H1 (cell line): ENCODE results near the gene OSBP2. TPM values are rescaled to one million over a fixed set of nuclear protein-coding genes. Genes with fewer than 3 reads are reported as not detected.

Experiments used
- CTCF ChIA-PET: fragments of 300-600 bp; sonication (Branson Sonifier 250); formaldehyde crosslinking; loops from one replicate; lab custom pipeline; 2021; ENCODE audit not compliant: partially characterized antibody; lab: Charles Lee
- POLR2A ChIA-PET: fragments of 300-600 bp; sonication (Branson Sonifier 250); formaldehyde crosslinking; loops from one replicate; lab custom pipeline; 2021; ENCODE audit warnings: inconsistent platforms; ENCODE audit not compliant: partially characterized antibody; lab: Charles Lee
- DNase-seq, 2 experiments: peaks; one replicate each; pipeline versions ENCODE4 v3.0.0 to v3.0.0-alpha.2; 2010 to 2022; ENCODE audit warnings: low spot score in 2 of 2, low read depth in 1 of 2, mixed read lengths in 1 of 2
- FAIRE-seq: peaks from 2 replicates; lab custom pipeline; 2011; peaks lifted over from hg19 to GRCh38; lab: Jason Lieb, UNC
- H2AFZ ChIP-seq: 2 replicates; pipeline ENCODE4 v1.8.1; 2012; ENCODE audit warnings: low read length, inconsistent platforms
- H2AK5ac ChIP-seq: 2 replicates; pipeline ENCODE4 v1.6.1; 2013; ENCODE audit warnings: low read depth, low read length
- H2BK120ac ChIP-seq: replicated peaks from 2 replicates; pipeline ENCODE3; 2013; ENCODE audit warnings: low read depth, low read length, inconsistent platforms
- H2BK12ac ChIP-seq: 2 replicates; pipeline ENCODE4 v1.6.1; 2013; ENCODE audit warnings: low read depth, low read length
- H2BK15ac ChIP-seq: 2 replicates; pipeline ENCODE4 v1.6.1; 2013; ENCODE audit warnings: low read length
- H2BK20ac ChIP-seq: 2 replicates; pipeline ENCODE4 v1.6.1; 2013; ENCODE audit warnings: low read length
- H2BK5ac ChIP-seq: 2 replicates; pipeline ENCODE4 v1.6.1; 2013; ENCODE audit warnings: low read depth, low read length
- H3K14ac ChIP-seq: 2 replicates; pipeline ENCODE4 v1.6.1; 2013; ENCODE audit warnings: inconsistent platforms; ENCODE audit not compliant: insufficient read length
- H3K18ac ChIP-seq: 2 replicates; pipeline ENCODE4 v1.6.1; 2013; ENCODE audit warnings: low read length; ENCODE audit errors: extremely low read depth
- H3K23ac ChIP-seq: 2 replicates; pipeline ENCODE4 v1.6.1; 2013; ENCODE audit warnings: inconsistent platforms; ENCODE audit not compliant: insufficient read length
- H3K23me2 ChIP-seq: 2 replicates; pipeline ENCODE4 v1.6.1; 2013; ENCODE audit warnings: low read depth, low read length
- H3K27ac ChIP-seq: 2 replicates; pipeline ENCODE4 v1.6.1; 2011; ENCODE audit warnings: low read depth, low read length, inconsistent platforms
- H3K27me3 ChIP-seq, 4 experiments: replicated peaks in 1 of 4; 1 replicate in 1 of 4; 2 replicates in 3 of 4; pipeline versions ENCODE4 v1.6.1 to v1.8.1; 2011 to 2013; ENCODE audit warnings: low read length in 3 of 4, mild to moderate bottlenecking in 3 of 4, inconsistent platforms in 2 of 4, mixed read lengths in 2 of 4, moderate library complexity in 1 of 4; ENCODE audit not compliant: control insufficient read depth in 3 of 4, insufficient read depth in 3 of 4; ENCODE audit errors: extremely low read depth in 1 of 4
- H3K36me3 ChIP-seq, 4 experiments: 2 replicates each; pipeline versions ENCODE4 v1.6.1 to v1.8.1; 2011 to 2013; ENCODE audit warnings: mild to moderate bottlenecking in 4 of 4, low read length in 3 of 4, moderate library complexity in 2 of 4, control low read depth in 1 of 4, inconsistent platforms in 1 of 4; ENCODE audit not compliant: insufficient read depth in 4 of 4, control insufficient read depth in 2 of 4
- H3K4ac ChIP-seq: replicated peaks from 2 replicates; pipeline ENCODE3; 2013; ENCODE audit warnings: low read length, low read depth, mixed read lengths, inconsistent platforms; ENCODE audit not compliant: insufficient read length
- H3K4me1 ChIP-seq, 4 experiments: replicated peaks in 1 of 4; 1 replicate in 1 of 4; 2 replicates in 3 of 4; pipeline versions ENCODE4 v1.6.1 to v1.8.1; 2011 to 2013; ENCODE audit warnings: low read length in 3 of 4, inconsistent platforms in 2 of 4, mixed read lengths in 1 of 4; ENCODE audit not compliant: insufficient read depth in 4 of 4, control insufficient read depth in 3 of 4
- H3K4me2 ChIP-seq, 2 experiments: 2 replicates each; pipeline versions ENCODE4 v1.6.1 to v1.8.1; 2011 to 2013; ENCODE audit warnings: low read depth in 2 of 2, low read length in 2 of 2, control low read depth in 1 of 2, inconsistent platforms in 1 of 2, mild to moderate bottlenecking in 1 of 2; ENCODE audit not compliant: insufficient read depth in 1 of 2
- H3K4me3 ChIP-seq, 4 experiments: fragments of 200-600, 300-600 bp in 1 of 4; sonication (generic), shearing (Covaris generic), sonication (Bioruptor Twin) in 1 of 4; 2 replicates each; pipeline versions ENCODE4 v1.5.1 to v1.8.1; 2011 to 2016; ENCODE audit warnings: low read length in 4 of 4, low read depth in 3 of 4, control low read depth in 2 of 4, inconsistent platforms in 2 of 4, mild to moderate bottlenecking in 2 of 4, mixed read lengths in 1 of 4, moderate library complexity in 1 of 4; ENCODE audit not compliant: insufficient read depth in 2 of 4; ENCODE audit errors: extremely low read depth in 1 of 4
- H3K56ac ChIP-seq: replicated peaks from 2 replicates; pipeline ENCODE3; 2013; ENCODE audit warnings: low read depth, mild to moderate bottlenecking, mixed read lengths, low read length, inconsistent platforms; ENCODE audit not compliant: insufficient read length
- H3K79me1 ChIP-seq: 2 replicates; pipeline ENCODE4 v1.6.1; 2013; ENCODE audit warnings: low read depth, low read length, control low read depth
- H3K79me2 ChIP-seq, 2 experiments: 2 replicates each; pipeline versions ENCODE4 v1.6.1 to v1.8.1; 2012 to 2013; ENCODE audit warnings: low read length in 2 of 2, mild to moderate bottlenecking in 2 of 2, inconsistent platforms in 1 of 2; ENCODE audit not compliant: insufficient read depth in 2 of 2, control insufficient read depth in 1 of 2
- H3K9ac ChIP-seq, 4 experiments: replicated peaks in 1 of 4; 1 replicate in 1 of 4; 2 replicates in 3 of 4; pipeline versions ENCODE4 v1.6.1 to v1.8.1; 2011 to 2013; ENCODE audit warnings: low read depth in 3 of 4, low read length in 3 of 4, control low read depth in 2 of 4, mild to moderate bottlenecking in 2 of 4, moderate library complexity in 2 of 4, inconsistent platforms in 1 of 4; ENCODE audit errors: extremely low read depth in 1 of 4
- H3K9me3 ChIP-seq, 2 experiments: 2 replicates each; pipeline versions ENCODE4 v1.6.1 to v1.8.1; 2012 to 2013; ENCODE audit warnings: mild to moderate bottlenecking in 2 of 2, moderate library complexity in 2 of 2, control low read depth in 1 of 2, inconsistent platforms in 1 of 2, low read depth in 1 of 2, low read length in 1 of 2, mixed read lengths in 1 of 2; ENCODE audit not compliant: insufficient read depth in 2 of 2
- H4K20me1 ChIP-seq, 2 experiments: replicated peaks in 1 of 2; 2 replicates each; pipeline versions ENCODE3 to v1.8.1; 2011 to 2013; ENCODE audit warnings: inconsistent platforms in 2 of 2, low read length in 2 of 2, mild to moderate bottlenecking in 1 of 2; ENCODE audit not compliant: insufficient read depth in 2 of 2, control insufficient read depth in 1 of 2
- H4K5ac ChIP-seq: 2 replicates; pipeline ENCODE4 v1.6.1; 2013; ENCODE audit warnings: low read length, low read depth, mixed read lengths, inconsistent platforms; ENCODE audit not compliant: insufficient read length
- H4K8ac ChIP-seq: 2 replicates; pipeline ENCODE4 v1.8.0; 2013; ENCODE audit warnings: mild to moderate bottlenecking, moderate library complexity, low read length, inconsistent platforms; ENCODE audit not compliant: insufficient read depth; ENCODE audit errors: extremely low read depth
- H4K91ac ChIP-seq: replicated peaks from 2 replicates; pipeline ENCODE3; 2013; ENCODE audit warnings: low read length, mixed read lengths, inconsistent platforms; ENCODE audit not compliant: insufficient read length
- CEBPB ChIP-seq: IDR thresholded peaks from 2 replicates; pipeline ENCODE4 v1.6.1; 2012; ENCODE audit warnings: low read depth, low read length
- CTBP2 ChIP-seq: IDR thresholded peaks from 2 replicates; pipeline ENCODE4 v1.7.0; 2011; ENCODE audit warnings: borderline replicate concordance, mild to moderate bottlenecking, moderate library complexity, mixed read lengths, low read length; ENCODE audit not compliant: insufficient read depth, insufficient read length
- EGR1 ChIP-seq: IDR thresholded peaks from 2 replicates; pipeline ENCODE4 v1.6.1; 2011; ENCODE audit warnings: low read depth, low read length, borderline replicate concordance
- GABPA ChIP-seq: IDR thresholded peaks from 2 replicates; pipeline ENCODE4 v1.6.1; 2011; ENCODE audit warnings: mild to moderate bottlenecking, low read length, moderate library complexity, borderline replicate concordance; ENCODE audit not compliant: insufficient read depth
- HDAC2 ChIP-seq, 2 experiments: fragments of 300-600 bp in 1 of 2; sonication (generic) in 1 of 2; IDR thresholded peaks; 2 replicates each; pipeline ENCODE4 v1.6.1; 2011 to 2012; ENCODE audit warnings: low read depth in 2 of 2, low read length in 2 of 2, mild to moderate bottlenecking in 2 of 2, moderate library complexity in 2 of 2, borderline replicate concordance in 1 of 2, inconsistent platforms in 1 of 2
- KDM1A ChIP-seq: fragments of 200-600, 300-600 bp; sonication (generic); IDR thresholded peaks from 2 replicates; pipeline ENCODE4 v1.7.1; 2016; ENCODE audit warnings: mild to moderate bottlenecking, low read length, borderline replicate concordance
- KDM4A ChIP-seq: IDR thresholded peaks from one replicate; pipeline ENCODE4 v1.7.1; 2012; ENCODE audit warnings: low read depth, mild to moderate bottlenecking, moderate library complexity, low read length, inconsistent platforms; ENCODE audit not compliant: severe bottlenecking
- POU5F1 ChIP-seq: IDR thresholded peaks from 2 replicates; pipeline ENCODE4 v1.6.1; 2011; ENCODE audit warnings: low read depth, mild to moderate bottlenecking, low read length, moderate library complexity
- RFX5 ChIP-seq: IDR thresholded peaks from 2 replicates; pipeline ENCODE4 v1.6.1; 2011; ENCODE audit warnings: low read depth, low read length, improper control_type of control experiment, borderline replicate concordance
- SIN3A ChIP-seq, 2 experiments: IDR thresholded peaks in 1 of 2; conservative IDR thresholded peaks in 1 of 2; 2 replicates each; pipeline ENCODE4 v1.6.1; 2011 to 2012; ENCODE audit warnings: low read length in 2 of 2, improper control_type of control experiment in 1 of 2, low read depth in 1 of 2, mild to moderate bottlenecking in 1 of 2
- SIRT6 ChIP-seq: IDR thresholded peaks from one replicate; pipeline ENCODE4 v1.7.1; 2012; ENCODE audit warnings: low read length, inconsistent platforms
- TAF1 ChIP-seq: IDR thresholded peaks from 2 replicates; pipeline ENCODE4 v1.6.1; 2011; ENCODE audit warnings: mild to moderate bottlenecking, low read depth, low read length
- TAF7 ChIP-seq: optimal IDR thresholded peaks from 2 replicates; pipeline ENCODE3; 2011; ENCODE audit warnings: low read depth, mild to moderate bottlenecking, inconsistent platforms, low read length, moderate library complexity, borderline replicate concordance
- whole genome bisulfite sequencing, 2 experiments: shearing (Covaris generic) in 1 of 2; methylation state at CpG; one replicate each; pipeline versions ENCODE4 v1.1.6 to v1.1.7; 2013 to 2015; ENCODE audit warnings: low lambda C conversion rate in 2 of 2, mixed read lengths in 2 of 2, inconsistent platforms in 1 of 2, low coverage in 1 of 2, missing lambda C conversion rate in 1 of 2; ENCODE audit not compliant: insufficient replicate concordance in 2 of 2, insufficient coverage in 1 of 2, insufficient read length in 1 of 2; ENCODE audit errors: extremely low coverage in 1 of 2, missing lambda C conversion rate in 1 of 2; 5-methylcytosine and 5-hydroxymethylcytosine counted together
- polyA plus RNA-seq, 7 experiments: library from polyadenylated mRNA; depleted of rRNA in 3 of 7; stranded (reverse) in 5 of 7; unstranded in 2 of 7; fragments of >200 nt in 5 of 7; fragments of 200-250 nt in 2 of 7; gene quantifications; 1 replicate in 5 of 7; 2 replicates in 1 of 7; 4 replicates in 1 of 7; pipeline versions ENCODE4 v1.2.1 to v1.2.3, GENCODE V29; 2011 to 2013; ENCODE audit warnings: missing spikeins in 2 of 7, mixed read lengths in 2 of 7
- total RNA-seq: library from RNA; stranded (reverse); fragmentation: NEBNext Ultra II Directional; extraction: Animal tissue kit (Norgen Biotek cat#: 25700); gene quantifications from 2 replicates; pipeline ENCODE4 v1.2.1, GENCODE V29; 2021

The OSBP2 gene
- total and polyA plus RNA-seq, 2 of the 8 experiments (the other 6 are each of a cell fraction or from before 2014, with no cell fraction given), result 3.4 to 3.7 TPM

DNA sequence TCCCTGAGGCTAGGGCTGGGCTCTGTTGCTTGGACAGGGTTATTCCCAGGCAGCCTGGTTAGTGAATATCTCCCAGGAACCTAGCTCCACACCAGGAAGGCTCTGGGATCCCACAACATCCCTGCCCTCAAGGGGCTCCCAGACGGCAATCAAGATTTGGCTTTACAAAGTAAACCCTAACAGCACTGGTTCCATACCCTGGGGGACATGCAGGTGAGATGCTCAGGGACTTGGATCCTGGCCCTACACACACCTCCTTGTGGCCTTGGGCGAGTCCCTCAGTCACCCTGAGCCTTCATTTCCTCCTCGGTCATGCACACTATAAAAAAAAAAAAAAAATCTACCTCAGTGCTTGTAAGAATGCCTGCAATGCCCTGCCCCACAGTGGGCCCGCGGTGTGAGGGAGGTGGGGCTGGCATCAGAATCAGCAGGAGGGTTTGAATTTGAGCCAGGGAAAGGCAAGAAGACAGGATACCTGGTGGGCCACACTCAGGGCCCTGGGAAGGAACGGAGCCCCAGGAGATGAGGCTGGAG lies 187.6 kb downstream of the OSBP2 start:
- H3K4me3 ChIP-seq, result no peak overlapping the region
- no peak overlapping the region for H2AK5ac ChIP-seq
- peaks cover 0 to 7% (median 3%) of the 10 kb centered on the region in 4 experiments; a peak in 4 of 7 replicates for H3K4me1 ChIP-seq
- H3K36me3 ChIP-seq, result no peaks in the 10 kb centered on the region
- no peaks in the 10 kb centered on the region for H3K79me1 ChIP-seq
- ChIA-PET CTCF (interaction anchor here (0.5 to 1.8 kb wide), 5 partner anchors 8 to 79 kb away, joined by 3 to 12 read pairs (median 4); no protein-coding TSS in a partner anchor), POLR2A (interaction anchor here (1.3 kb wide), 1 partner anchor 86 kb away, joined by 3 read pairs; the partner anchor contains the start of gene MORC2)
- no peak overlapping the region for H2AFZ ChIP-seq
- H2BK15ac ChIP-seq, result no peak overlapping the region
- no peak overlapping the region for H3K14ac ChIP-seq
- no peak overlapping the region for H2BK5ac ChIP-seq
- H4K91ac ChIP-seq, result no peak overlapping the region
- H2BK12ac ChIP-seq, result no peak overlapping the region
- no peaks in the 10 kb centered on the region for H3K79me2 ChIP-seq
- WGBS, 2 experiments, result 81% methylated on average over 6 of the region's 6 CpGs; no CpG with 5 or more reads in 1 of the 2 experiments
- no peak overlapping the region for H3K18ac ChIP-seq
- no peak overlapping the region for H3K56ac ChIP-seq
- H3K23ac ChIP-seq, result no peak overlapping the region
- no peak overlapping the region for H3K4me2 ChIP-seq
- H4K5ac ChIP-seq, result no peak overlapping the region
- no peak overlapping the region for H3K9ac ChIP-seq
- no peaks in the 10 kb centered on the region for H3K27me3 ChIP-seq
- no peak overlapping the region for H2BK120ac ChIP-seq
- H3K4ac ChIP-seq, result no peak overlapping the region
- H4K8ac ChIP-seq, result 0 out of 2 replicates have a peak overlapping the region, but pooled peaks have one; percentile 65
- no peaks in the 10 kb centered on the region for H3K23me2 ChIP-seq
- DNase-seq (no peak), FAIRE-seq (no peak)
- no peaks in the 10 kb centered on the region for H3K9me3 ChIP-seq
- 0 out of 2 replicates have a peak overlapping the region, but pooled peaks have one; percentile 17 for H3K27ac ChIP-seq
- H2BK20ac ChIP-seq, result no peak overlapping the region
- H4K20me1 ChIP-seq, result no peaks in the 10 kb centered on the region
- no peak for TF ChIP-seq EGR1
- no peak for TF ChIP-seq RFX5
- TF ChIP-seq GABPA, result no peak
- TF ChIP-seq CEBPB, result no peak
- TF ChIP-seq HDAC2 (IDR thresholded peaks at IDR 0.05; ENCODE audit: borderline replicate concordance in 1 of 2, low read depth in 2 of 2, low read length in 2 of 2), result no peak
- no peak for TF ChIP-seq KDM4A
- TF ChIP-seq SIRT6, result no peak
- TF ChIP-seq CTBP2, result no peak
- TF ChIP-seq TAF1, result no peak
- no peak for TF ChIP-seq SIN3A (conservative IDR thresholded peaks at IDR 0.05 in 1 of 2, IDR thresholded peaks at IDR 0.05 in 1 of 2; ENCODE audit: low read depth in 1 of 2, low read length in 2 of 2)
- no peak for TF ChIP-seq TAF7
- no peak for TF ChIP-seq POU5F1
- TF ChIP-seq KDM1A, result no peak
